Activated CD4-positive, alpha-beta T cell treated with anti-CD3 and anti-CD28 coated beads, Interleukin-10, Interleukin-2, amounts not matched to agents 100 ng/mL and 50 ng/mL, durations not matched to agents 16 hours and 8 hours (primary cell): ENCODE results near the gene PPP1R12A.

ENCODE experiments used
- DNase-seq: peaks from one replicate; pipeline ENCODE4 v3.0.0-alpha.2; 2020

The PPP1R12A gene

GRCh38 chr12:79934281-79935020 is 446 bp downstream of the PPP1R12A start:
- peak; percentile 46 for DNase-seq

- peak; percentile 43 for DNase-seq
These were observed 1.2 kb downstream of the PPP1R12A start for GRCh38 chr12:79933532-79934264.

- no peak for DNase-seq
These were observed 1.9 kb downstream of the PPP1R12A start for GRCh38 chr12:79933043-79933442.

GRCh38 chr12:79932357-79932756 is 2.5 kb downstream of the PPP1R12A start:
- no peak for DNase-seq

GRCh38 chr12:79929065-79929464 is 5.8 kb downstream of the PPP1R12A start:
- no peak for DNase-seq

GRCh38 chr12:79927772-79928474 is 7.0 kb downstream of the PPP1R12A start:
- DNase-seq = peak; percentile 91

GRCh38 chr12:79926951-79927350 is 7.9 kb downstream of the PPP1R12A start:
- DNase-seq = no peak

- no peak for DNase-seq
These were observed 9.4 kb downstream of the PPP1R12A start for GRCh38 chr12:79925492-79925891.

- no peak for DNase-seq
These were observed 13.1 kb downstream of the PPP1R12A start for GRCh38 chr12:79921786-79922185.

GRCh38 chr12:79920421-79921238 is 14.3 kb downstream of the PPP1R12A start:
- no peak for DNase-seq

- DNase-seq = no peak
These were observed 15.1 kb downstream of the PPP1R12A start for GRCh38 chr12:79919762-79920161.

- no peak for DNase-seq
These were observed 18.1 kb downstream of the PPP1R12A start for GRCh38 chr12:79916826-79917225.

- no peak for DNase-seq
These were observed 22.8 kb downstream of the PPP1R12A start for GRCh38 chr12:79911889-79912656.

- DNase-seq = no peak
These were observed 26.5 kb downstream of the PPP1R12A start for GRCh38 chr12:79908366-79908765.

- DNase-seq = no peak
These were observed 33.4 kb downstream of the PPP1R12A start for GRCh38 chr12:79901506-79901905.

- no peak for DNase-seq
These were observed 33.9 kb downstream of the PPP1R12A start for GRCh38 chr12:79900951-79901350.

- DNase-seq = no peak
These were observed 34.7 kb downstream of the PPP1R12A start for GRCh38 chr12:79900199-79900598.

- no peak for DNase-seq
These were observed 37.3 kb downstream of the PPP1R12A start for GRCh38 chr12:79897617-79898016.

GRCh38 chr12:79895804-79896203 is 39.1 kb downstream of the PPP1R12A start:
- no peak for DNase-seq

GRCh38 chr12:79895071-79895470 is 39.8 kb downstream of the PPP1R12A start:
- no peak for DNase-seq

GRCh38 chr12:79891506-79892162 is 43.3 kb downstream of the PPP1R12A start:
- no peak for DNase-seq

- no peak for DNase-seq
These were observed 47.0 kb downstream of the PPP1R12A start for GRCh38 chr12:79887890-79888289.
